Loucy (cell line): ENCODE data around the gene MYG1.

Experiments used
- EZH2phosphoT487 ChIP-seq: fragments of 200-600 bp; IDR thresholded peaks from 2 replicates; pipeline ENCODE4 v1.6.1; 2018; ENCODE audit warnings: antibody characterized with exemption, mild to moderate bottlenecking, moderate library complexity, borderline replicate concordance
- TF ChIP-seq, protein P1 (sequence below): fragments of 200-600 bp; sonication (generic); conservative IDR thresholded peaks from 2 replicates; pipeline ENCODE4 v1.5.1; 2014; ENCODE audit warnings: mild to moderate bottlenecking, antibody characterized with exemption, low read length

DNA sequence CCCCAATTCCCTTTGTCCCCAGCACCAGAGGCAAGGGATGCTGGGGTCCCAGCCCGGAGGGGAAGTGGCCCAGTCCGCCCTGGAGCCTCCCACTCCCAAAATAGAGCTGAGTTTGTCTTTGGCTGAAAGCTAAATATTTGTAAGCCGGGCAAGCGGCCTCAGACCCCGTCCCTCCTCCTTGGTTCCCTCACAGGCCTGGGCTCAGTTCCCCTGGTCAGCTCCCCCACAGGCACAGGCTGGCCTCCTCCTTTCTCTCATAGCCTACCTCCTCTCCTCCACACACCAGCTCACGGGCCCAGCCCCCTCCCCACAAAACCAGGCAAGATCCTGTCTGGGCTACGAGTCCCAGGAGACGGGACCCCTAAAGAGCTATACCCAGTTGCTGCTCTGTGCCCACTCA, 35.3 kb downstream of the MYG1 start:
- TF ChIP-seq, protein P1, sequence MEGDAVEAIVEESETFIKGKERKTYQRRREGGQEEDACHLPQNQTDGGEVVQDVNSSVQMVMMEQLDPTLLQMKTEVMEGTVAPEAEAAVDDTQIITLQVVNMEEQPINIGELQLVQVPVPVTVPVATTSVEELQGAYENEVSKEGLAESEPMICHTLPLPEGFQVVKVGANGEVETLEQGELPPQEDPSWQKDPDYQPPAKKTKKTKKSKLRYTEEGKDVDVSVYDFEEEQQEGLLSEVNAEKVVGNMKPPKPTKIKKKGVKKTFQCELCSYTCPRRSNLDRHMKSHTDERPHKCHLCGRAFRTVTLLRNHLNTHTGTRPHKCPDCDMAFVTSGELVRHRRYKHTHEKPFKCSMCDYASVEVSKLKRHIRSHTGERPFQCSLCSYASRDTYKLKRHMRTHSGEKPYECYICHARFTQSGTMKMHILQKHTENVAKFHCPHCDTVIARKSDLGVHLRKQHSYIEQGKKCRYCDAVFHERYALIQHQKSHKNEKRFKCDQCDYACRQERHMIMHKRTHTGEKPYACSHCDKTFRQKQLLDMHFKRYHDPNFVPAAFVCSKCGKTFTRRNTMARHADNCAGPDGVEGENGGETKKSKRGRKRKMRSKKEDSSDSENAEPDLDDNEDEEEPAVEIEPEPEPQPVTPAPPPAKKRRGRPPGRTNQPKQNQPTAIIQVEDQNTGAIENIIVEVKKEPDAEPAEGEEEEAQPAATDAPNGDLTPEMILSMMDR, result no peak
- no peak for TF ChIP-seq EZH2phosphoT487
